H1 (cell line): Measurements from ENCODE around the gene C15orf62. TPM values are rescaled to one million over a fixed set of nuclear protein-coding genes. Genes with fewer than 3 reads are reported as not detected.

ENCODE experiments used
- CBX5 ChIP-seq: fragments of 300-800, 300-1000 bp; sonication (generic); IDR thresholded peaks from 2 replicates; pipeline ENCODE4 v1.7.1; 2016; ENCODE audit warnings: antibody characterized with exemption, low read length, low read depth
- E2F6 ChIP-seq: IDR thresholded peaks from 2 replicates; pipeline ENCODE4 v1.6.1; 2012; ENCODE audit warnings: inconsistent platforms
- GABPA ChIP-seq: IDR thresholded peaks from 2 replicates; pipeline ENCODE4 v1.6.1; 2011; ENCODE audit warnings: mild to moderate bottlenecking, low read length, moderate library complexity, borderline replicate concordance; ENCODE audit not compliant: insufficient read depth
- JUN ChIP-seq: IDR thresholded peaks from 2 replicates; pipeline ENCODE4 v1.6.1; 2011; ENCODE audit warnings: low read depth, mild to moderate bottlenecking, improper control_type of control experiment, low read length
- POLR2AphosphoS5 ChIP-seq: IDR thresholded peaks from 2 replicates; pipeline ENCODE4 v1.6.1; 2011; ENCODE audit warnings: low read depth, low read length
- RAD21 ChIP-seq, 2 experiments: IDR thresholded peaks in 1 of 2; conservative IDR thresholded peaks in 1 of 2; 2 replicates each; pipeline ENCODE4 v1.6.1; 2011; ENCODE audit warnings: low read depth in 2 of 2, low read length in 2 of 2, improper control_type of control experiment in 1 of 2, inconsistent platforms in 1 of 2, mild to moderate bottlenecking in 1 of 2, moderate library complexity in 1 of 2
- SIX5 ChIP-seq: IDR thresholded peaks from 2 replicates; pipeline ENCODE4 v1.6.1; 2011; ENCODE audit warnings: mild to moderate bottlenecking, low read depth, low read length
- SP1 ChIP-seq: IDR thresholded peaks from 2 replicates; pipeline ENCODE4 v1.6.1; 2011; ENCODE audit warnings: low read depth, low read length
- SUZ12 ChIP-seq: fragments of 200-600 bp; sonication (generic); IDR thresholded peaks from 2 replicates; pipeline ENCODE4 v1.6.1; 2012; ENCODE audit warnings: mild to moderate bottlenecking, inconsistent platforms, low read length, moderate library complexity, mixed read lengths
- TEAD4 ChIP-seq: IDR thresholded peaks from 2 replicates; pipeline ENCODE4 v1.6.1; 2012; ENCODE audit warnings: low read depth, low read length, inconsistent platforms, mixed read lengths
- YY1 ChIP-seq: IDR thresholded peaks from 2 replicates; pipeline ENCODE4 v1.6.1; 2011; ENCODE audit warnings: low read depth, mild to moderate bottlenecking, low read length
- polyA plus RNA-seq, 7 experiments: library from polyadenylated mRNA; depleted of rRNA in 3 of 7; stranded (reverse) in 5 of 7; unstranded in 2 of 7; fragments of >200 nt in 5 of 7; fragments of 200-250 nt in 2 of 7; gene quantifications; 1 replicate in 5 of 7; 2 replicates in 1 of 7; 4 replicates in 1 of 7; pipeline versions ENCODE4 v1.2.1 to v1.2.3, GENCODE V29; 2011 to 2013; ENCODE audit warnings: missing spikeins in 2 of 7, mixed read lengths in 2 of 7
- total RNA-seq: library from RNA; stranded (reverse); fragmentation: NEBNext Ultra II Directional; extraction: Animal tissue kit (Norgen Biotek cat#: 25700); gene quantifications from 2 replicates; pipeline ENCODE4 v1.2.1, GENCODE V29; 2021

The C15orf62 gene
- total and polyA plus RNA-seq, 2 of the 8 experiments (the other 6 are each of a cell fraction or from before 2014, with no cell fraction given) = 0.06 to 0.56 TPM

GRCh38 chr15:40754883-40755811 lies 14.6 kb upstream of the C15orf62 start, which contains the start of gene RMDN3 (continued):
- TF ChIP-seq SUZ12 (no peak), CBX5 (no peak), GABPA (no peak), JUN (no peak), TEAD4 (no peak), SP1 (peak; percentile 91), E2F6 (peak; percentile 87), SIX5 (no peak), YY1 (peak; percentile 81), POLR2AphosphoS5 (peak; percentile 100), RAD21 (IDR thresholded peaks at IDR 0.05 in 1 of 2, conservative IDR thresholded peaks at IDR 0.05 in 1 of 2; ENCODE audit: low read depth in 2 of 2, low read length in 2 of 2) (no peak)
